Small intestine (tissue), 7 donors: Measurements from ENCODE around the gene COL11A1. TPM values are rescaled to one million over a fixed set of nuclear protein-coding genes. Genes with fewer than 3 reads are reported as not detected.
"Not testable (repeated sequence)": the region's sequence is repeated elsewhere in the genome, so short reads cannot be mapped to it uniquely, and the experiment has no call there.

ENCODE experiments used
- DNase-seq, 2 donors: peaks; one replicate each; pipeline versions ENCODE4 v3.0.0 to v3.0.0-alpha.2; 2013
- FAIRE-seq: peaks from 2 replicates; lab custom pipeline; 2012; peaks lifted over from hg19 to GRCh38; lab: Jason Lieb, UNC
- H3K27ac ChIP-seq, 3 donors: one replicate each; pipeline ENCODE4 v1.5.1; 2013; ENCODE audit warnings: low read length in 2 of 3, mild to moderate bottlenecking in 2 of 3, control low read depth in 1 of 3, inconsistent platforms in 1 of 3, low read depth in 1 of 3, moderate library complexity in 1 of 3
- H3K27me3 ChIP-seq, 3 donors: one replicate each; pipeline ENCODE4 v1.6.1; 2013; ENCODE audit warnings: low read length in 3 of 3, inconsistent platforms in 1 of 3; ENCODE audit not compliant: control insufficient read depth in 3 of 3, insufficient read depth in 3 of 3
- H3K36me3 ChIP-seq, 3 donors: one replicate each; pipeline ENCODE4 v1.6.1; 2013; ENCODE audit warnings: low read length in 3 of 3, inconsistent platforms in 1 of 3, low read depth in 1 of 3, mild to moderate bottlenecking in 1 of 3, moderate library complexity in 1 of 3; ENCODE audit not compliant: control insufficient read depth in 3 of 3, insufficient read depth in 2 of 3
- H3K4me1 ChIP-seq, 3 donors: one replicate each; pipeline ENCODE4 v1.6.1; 2013; ENCODE audit warnings: low read length in 2 of 3, inconsistent platforms in 1 of 3, low read depth in 1 of 3, mild to moderate bottlenecking in 1 of 3, moderate library complexity in 1 of 3; ENCODE audit not compliant: control insufficient read depth in 3 of 3, insufficient read depth in 2 of 3
- H3K4me3 ChIP-seq, 3 donors: one replicate each; pipeline ENCODE4 v1.5.1; 2013; ENCODE audit warnings: low read length in 3 of 3, control low read depth in 1 of 3, inconsistent platforms in 1 of 3, low read depth in 1 of 3, mild to moderate bottlenecking in 1 of 3, moderate library complexity in 1 of 3
- H3K9me3 ChIP-seq, 2 donors: one replicate each; pipeline ENCODE4 v1.6.1; 2013; ENCODE audit warnings: low read depth in 1 of 2, low read length in 1 of 2; ENCODE audit not compliant: control insufficient read depth in 2 of 2, insufficient read depth in 1 of 2
- WGBS, 3 donors: extraction: QIAGEN DNeasy Blood & Tissue Kit; methylation state at CpG; one replicate each; pipeline ENCODE4 v1.1.7; 2013; 5-methylcytosine and 5-hydroxymethylcytosine counted together
- polyA plus RNA-seq, 4 donors: library from polyadenylated mRNA; stranded (reverse) in 3 of 4; unstranded in 1 of 4; fragments of 200-250 nt in 3 of 4; fragments of 120-200 nt in 1 of 4; gene quantifications; one replicate each; pipeline versions ENCODE4 v1.2.1 to v1.2.3, GENCODE V29; 2013
- donor health status: healthy with polysubstance abuse.
- donor health status: control.
- donor health status: control.
- donor health status: Bipolar disorder and iron deficiency.
- donor health status: healthy.

Gene COL11A1
- polyA plus RNA-seq, 4 donors: 0.03 to 2.6 TPM; not detected in 2

- WGBS, 3 donors: 55 to 78% (median 65%) methylated on average over 2 of the region's 2 CpGs
- H3K36me3 ChIP-seq, H3K27ac ChIP-seq, H3K9me3 ChIP-seq, H3K4me1 ChIP-seq, H3K4me3 ChIP-seq, FAIRE-seq, H3K27me3 ChIP-seq, DNase-seq: not testable (repeated sequence)
Measured at GRCh38 chr1:103128256-103128655, 19.9 kb upstream of the COL11A1 start.

- whole genome bisulfite sequencing, 3 donors: 67 to 77% (median 72%) methylated on average over 2 of the region's 2 CpGs
- FAIRE-seq: no peak
- no peaks in the 10 kb centered on the region for H3K27me3 ChIP-seq
- no peaks in the 10 kb centered on the region for H3K4me1 ChIP-seq
- no peak overlapping the region for H3K4me3 ChIP-seq
- no peaks in the 10 kb centered on the region for H3K9me3 ChIP-seq
- no peaks in the 10 kb centered on the region for H3K36me3 ChIP-seq
- DNase-seq: no peak
- no peak overlapping the region for H3K27ac ChIP-seq
Measured at GRCh38 chr1:103125219-103125618, 16.9 kb upstream of the COL11A1 start.

GRCh38 chr1:103122983-103123720 lies 14.8 kb upstream of the COL11A1 start:
- WGBS, 3 donors: 86 to 94% (median 91%) methylated on average over 2 of the region's 2 CpGs
- Histone ChIP-seq H3K9me3 (no peaks in the 10 kb centered on the region), H3K27me3 (no peaks in the 10 kb centered on the region), H3K4me3 (no peak overlapping the region), H3K4me1 (no peaks in the 10 kb centered on the region), H3K36me3 (no peaks in the 10 kb centered on the region), H3K27ac (no peak overlapping the region)
- DNase-seq (no peak), FAIRE-seq (no peak)

- DNase-seq (no peak), FAIRE-seq (no peak)
- H3K9me3 ChIP-seq: no peaks in the 10 kb centered on the region
- no peaks in the 10 kb centered on the region for H3K4me1 ChIP-seq
- no peaks in the 10 kb centered on the region for H3K27me3 ChIP-seq
- no peak overlapping the region for H3K27ac ChIP-seq
- no peak overlapping the region for H3K4me3 ChIP-seq
- H3K36me3 ChIP-seq: no peaks in the 10 kb centered on the region
- WGBS, 3 donors: 59 to 68% (median 60%) methylated on average over 2 of the region's 2 CpGs
Measured at GRCh38 chr1:103120981-103121380, 12.7 kb upstream of the COL11A1 start.

GRCh38 chr1:103112546-103112945 lies 4.2 kb upstream of the COL11A1 start:
- no peak overlapping the region for H3K27ac ChIP-seq
- FAIRE-seq (no peak), DNase-seq (no peak)
- no peaks in the 10 kb centered on the region for H3K36me3 ChIP-seq
- H3K27me3 ChIP-seq: peaks cover 0 to 13% (median 0%) of the 10 kb centered on the region in 3 donors
- H3K9me3 ChIP-seq: no peaks in the 10 kb centered on the region
- no peaks in the 10 kb centered on the region for H3K4me1 ChIP-seq
- H3K4me3 ChIP-seq: no peak overlapping the region

GRCh38 chr1:103111926-103112325 lies 3.6 kb upstream of the COL11A1 start:
- Histone ChIP-seq H3K27me3 (peaks cover 0 to 19% (median 0%) of the 10 kb centered on the region in 3 donors), H3K27ac (no peak overlapping the region), H3K36me3 (no peaks in the 10 kb centered on the region), H3K4me1 (no peaks in the 10 kb centered on the region), H3K4me3 (no peak overlapping the region), H3K9me3 (no peaks in the 10 kb centered on the region)
- DNase-seq: no peak
- 69 to 81% (median 71%) methylated on average over 1 of the region's 1 CpG for WGBS, 3 donors
- FAIRE-seq: no peak

- Histone ChIP-seq H3K4me3 (no peak overlapping the region), H3K4me1 (no peaks in the 10 kb centered on the region), H3K9me3 (no peaks in the 10 kb centered on the region), H3K36me3 (no peaks in the 10 kb centered on the region), H3K27me3 (peaks cover 0 to 26% (median 0%) of the 10 kb centered on the region in 3 donors), H3K27ac (no peak overlapping the region)
- WGBS, 3 donors: 0 to 35% (median 13%) methylated on average over 1 of the region's 1 CpG
- DNase-seq (no peak), FAIRE-seq (no peak)
Measured at GRCh38 chr1:103110701-103111100, 2.4 kb upstream of the COL11A1 start.

GRCh38 chr1:103109311-103109920 lies 1.1 kb upstream of the COL11A1 start:
- Histone ChIP-seq H3K4me1 (no peaks in the 10 kb centered on the region), H3K9me3 (no peaks in the 10 kb centered on the region), H3K4me3 (no peak overlapping the region), H3K27ac (no peak overlapping the region), H3K36me3 (no peaks in the 10 kb centered on the region), H3K27me3 (peaks cover 0 to 26% (median 0%) of the 10 kb centered on the region in 3 donors)
- 54 to 66% (median 63%) methylated on average over 6 of the region's 6 CpGs for WGBS, 3 donors
- DNase-seq (no peak), FAIRE-seq (no peak)
